ENCODE results near the gene ATXN10. TPM values are rescaled to one million over a fixed set of nuclear protein-coding genes. Genes with fewer than 3 reads are reported as not detected.

The ATXN10 gene
- total RNA-seq, 4 donors from 2014 or later, result 78.5 to 152 (median 113) TPM

GRCh38 chr22:45836418-45837169, 165.0 kb downstream of the ATXN10 start:
- Histone ChIP-seq H3K27me3 (no peaks in the 10 kb centered on the region), H3K36me3 (peaks cover 0 to 43% of the 10 kb centered on the region in 2 donors), H3K27ac (no peak overlapping the region), H3K4me3 (no peak overlapping the region), H3K9me3 (no peaks in the 10 kb centered on the region), H3K4me1 (no peaks in the 10 kb centered on the region)
- no peak for TF ChIP-seq POLR2A (IDR thresholded peaks at IDR 0.05)
- TF ChIP-seq POLR2AphosphoS5 (IDR thresholded peaks at IDR 0.05), result no peak
- no peak for TF ChIP-seq EP300 (IDR thresholded peaks at IDR 0.05)
- TF ChIP-seq CTCF (IDR thresholded peaks at IDR 0.05), result no peak
- no peak for ATAC-seq
- 90 to 100% methylated on average over 3 to 8 of the region's 8 CpGs for WGBS, 2 donors (ENCODE audit: low coverage in 1 of 2)

- Histone ChIP-seq H3K9me3 (no peaks in the 10 kb centered on the region), H3K4me1 (no peaks in the 10 kb centered on the region), H3K36me3 (peaks cover 0 to 53% of the 10 kb centered on the region in 2 donors), H3K27ac (no peak overlapping the region), H3K27me3 (no peaks in the 10 kb centered on the region), H3K4me3 (no peak overlapping the region)
- ATAC-seq, result no peak
- TF ChIP-seq CTCF (IDR thresholded peaks at IDR 0.05) (no peak), EP300 (IDR thresholded peaks at IDR 0.05) (no peak), POLR2A (IDR thresholded peaks at IDR 0.05) (no peak), POLR2AphosphoS5 (IDR thresholded peaks at IDR 0.05) (no peak)
- 98 to 100% methylated on average over 3 to 5 of the region's 7 CpGs for WGBS, 2 donors (ENCODE audit: low coverage in 1 of 2)
Observed at GRCh38 chr22:45837508-45837907, 165.9 kb downstream of the ATXN10 start.

GRCh38 chr22:45838305-45838887, 166.8 kb downstream of the ATXN10 start:
- Histone ChIP-seq H3K27ac (no peak overlapping the region), H3K4me3 (no peak overlapping the region), H3K27me3 (no peaks in the 10 kb centered on the region), H3K36me3 (peaks cover 0 to 61% of the 10 kb centered on the region in 2 donors), H3K9me3 (no peaks in the 10 kb centered on the region), H3K4me1 (no peaks in the 10 kb centered on the region)
- no peak for ATAC-seq
- WGBS, 2 donors (ENCODE audit: low coverage in 1 of 2), result 77 to 100% methylated on average over 3 to 4 of the region's 5 CpGs
- TF ChIP-seq POLR2AphosphoS5 (IDR thresholded peaks at IDR 0.05) (no peak), CTCF (IDR thresholded peaks at IDR 0.05) (no peak)

GRCh38 chr22:45840483-45840882, 168.8 kb downstream of the ATXN10 start:
- no peaks in the 10 kb centered on the region for H3K9me3 ChIP-seq

More at GRCh38 chr22:45840483-45840882, 168.8 kb downstream of the ATXN10 start:
- 71 to 91% methylated on average over 4 to 6 of the region's 8 CpGs for WGBS, 2 donors (ENCODE audit: low coverage in 1 of 2)
- TF ChIP-seq EP300 (IDR thresholded peaks at IDR 0.05), result no peak
- TF ChIP-seq POLR2A (IDR thresholded peaks at IDR 0.05), result no peak
- TF ChIP-seq CTCF (IDR thresholded peaks at IDR 0.05), result no peak
- no peak for TF ChIP-seq POLR2AphosphoS5 (IDR thresholded peaks at IDR 0.05)
- no peak overlapping the region for H3K27ac ChIP-seq
- H3K36me3 ChIP-seq, result peaks cover 0 to 62% of the 10 kb centered on the region in 2 donors
- H3K27me3 ChIP-seq, result no peaks in the 10 kb centered on the region
- ATAC-seq, result no peak
- no peaks in the 10 kb centered on the region for H3K4me1 ChIP-seq
- no peak overlapping the region for H3K4me3 ChIP-seq

All from gastroesophageal sphincter (tissue), 4 donors.